ENCODE results near the gene PLEKHG3. TPM values are rescaled to one million over a fixed set of nuclear protein-coding genes. Genes with fewer than 3 reads are reported as not detected.

The PLEKHG3 gene
- total and polyA plus RNA-seq, 2 experiments from 2014 or later: 23.0 to 83.1 TPM

- H3K4me1 ChIP-seq (ENCODE audit: insufficient read depth): peaks cover 10% of the 10 kb centered on the region; the same call in 1 of the 2 replicates
- H3K4me3 Mint-ChIP-seq: no peak overlapping the region
- H3K36me3 Mint-ChIP-seq (ENCODE audit: low read depth): peaks cover 21% of the 10 kb centered on the region
- no peak for ATAC-seq
- no peak overlapping the region for H2AFZ ChIP-seq
- H3K4me3 ChIP-seq: no peak overlapping the region
- no peaks in the 10 kb centered on the region for H3K79me2 ChIP-seq (replicated peaks; ENCODE audit: insufficient read depth)
- H3K36me3 ChIP-seq (ENCODE audit: insufficient read depth): no peaks in the 10 kb centered on the region
- H3K9me3 Mint-ChIP-seq: peaks cover 29% of the 10 kb centered on the region
- no peak for DNase-seq (ENCODE audit: low spot score)
- no peak overlapping the region for H3K4me2 ChIP-seq
- H3K27ac Mint-ChIP-seq: no peak overlapping the region
- H3K27me3 ChIP-seq (ENCODE audit: insufficient read depth): no peaks in the 10 kb centered on the region
- no peaks in the 10 kb centered on the region for H4K20me1 ChIP-seq (replicated peaks; ENCODE audit: insufficient read depth)
- H3K27ac ChIP-seq (ENCODE audit: low read depth): no peak overlapping the region
- TF ChIP-seq EZH2 (IDR thresholded peaks at IDR 0.05; ENCODE audit: low read depth, unreplicated experiment) (no peak), POLR2AphosphoS5 (IDR thresholded peaks at IDR 0.05; ENCODE audit: low read depth) (no peak), NANOG (IDR thresholded peaks at IDR 0.05; ENCODE audit: borderline replicate concordance) (no peak), STAT1 (IDR thresholded peaks at IDR 0.05; ENCODE audit: unreplicated experiment) (no peak), JUNB (IDR thresholded peaks at IDR 0.05; ENCODE audit: unreplicated experiment) (no peak), ZNF114 (CRISPR knock-in tag; IDR thresholded peaks at IDR 0.05) (no peak), ETS1 (IDR thresholded peaks at IDR 0.05) (no peak), CTCF (conservative IDR thresholded peaks at IDR 0.05; ENCODE audit: low read depth in 2 of 2) (no peak), CREB1 (CRISPR knock-in tag; IDR thresholded peaks at IDR 0.05; ENCODE audit: low read depth) (no peak), EZH2phosphoT487 (IDR thresholded peaks at IDR 0.05; ENCODE audit: unreplicated experiment) (no peak), REST (IDR thresholded peaks at IDR 0.05; ENCODE audit: unreplicated experiment) (no peak), ZNF462 (CRISPR knock-in tag; IDR thresholded peaks at IDR 0.05) (no peak), ZNF331 (CRISPR knock-in tag; IDR thresholded peaks at IDR 0.05; ENCODE audit: low read depth) (no peak)
- H3K9me2 ChIP-seq (ENCODE audit: insufficient read depth): no peaks in the 10 kb centered on the region
- peaks cover 17% of the 10 kb centered on the region for H3K27me3 Mint-ChIP-seq (ENCODE audit: insufficient read depth, low read depth, poor library complexity)
- peaks cover 24% of the 10 kb centered on the region for H3K4me1 Mint-ChIP-seq
- peaks cover 4% of the 10 kb centered on the region; the same call in 1 of the 2 replicates for H3F3A ChIP-seq (replicated peaks; ENCODE audit: low read depth)
Observed at GRCh38 chr14:64770751-64771150, 66.5 kb downstream of the PLEKHG3 start.
